ENCODE results near the gene SALL4. TPM values are rescaled to one million over a fixed set of nuclear protein-coding genes. Genes with fewer than 3 reads are reported as not detected.

Gene SALL4
- total RNA-seq, 1 donor from 2014 or later = 0.25 TPM

GRCh38 chr20:51796340-51796739 lies 6.0 kb downstream of the SALL4 start:
- Histone ChIP-seq H3K27me3 (ENCODE audit: low read depth) (peaks cover 100% of the 10 kb centered on the region), H3K4me3 (no peak overlapping the region), H3K9me3 (replicated peaks) (no peaks in the 10 kb centered on the region), H3K27ac (replicated peaks) (no peak overlapping the region), H3K4me1 (peaks cover 18% of the 10 kb centered on the region), H3K36me3 (no peaks in the 10 kb centered on the region)
- TF ChIP-seq CTCF (IDR thresholded peaks at IDR 0.05; ENCODE audit: borderline replicate concordance) = no peak
- DNase-seq = no peak
- intact Hi-C loops (cut with micrococcal nuclease) = no loop called here

GRCh38 chr20:51792960-51793359 lies 9.4 kb downstream of the SALL4 start:
- Histone ChIP-seq H3K4me1 (no peaks in the 10 kb centered on the region), H3K27ac (replicated peaks) (no peak overlapping the region), H3K4me3 (no peak overlapping the region), H3K36me3 (no peaks in the 10 kb centered on the region), H3K27me3 (ENCODE audit: low read depth) (peaks cover 91% of the 10 kb centered on the region), H3K9me3 (replicated peaks) (no peaks in the 10 kb centered on the region)
- intact Hi-C loops (cut with micrococcal nuclease) = no loop called here
- no peak for TF ChIP-seq CTCF (IDR thresholded peaks at IDR 0.05; ENCODE audit: borderline replicate concordance)
- DNase-seq = no peak

- H3K36me3 ChIP-seq = no peaks in the 10 kb centered on the region
- intact Hi-C loops (cut with micrococcal nuclease) = no loop called here
- no peak overlapping the region for H3K4me3 ChIP-seq
- H3K27me3 ChIP-seq (ENCODE audit: low read depth) = peaks cover 86% of the 10 kb centered on the region
- no peaks in the 10 kb centered on the region for H3K9me3 ChIP-seq (replicated peaks)
- no peak for DNase-seq
- no peaks in the 10 kb centered on the region for H3K4me1 ChIP-seq
- TF ChIP-seq CTCF (IDR thresholded peaks at IDR 0.05; ENCODE audit: borderline replicate concordance) = no peak
- H3K27ac ChIP-seq (replicated peaks) = no peak overlapping the region
Observed at GRCh38 chr20:51791626-51792025, 10.7 kb downstream of the SALL4 start.

- intact Hi-C loops (cut with micrococcal nuclease) = no loop called here
Observed at GRCh38 chr20:51790256-51790655, 12.1 kb downstream of the SALL4 start.

GRCh38 chr20:51789434-51789833 lies 12.9 kb downstream of the SALL4 start:
- intact Hi-C loops (cut with micrococcal nuclease) = no loop called here

More at GRCh38 chr20:51790256-51790655, 12.1 kb downstream of the SALL4 start:
- TF ChIP-seq CTCF (IDR thresholded peaks at IDR 0.05; ENCODE audit: borderline replicate concordance) = no peak
- no peak overlapping the region for H3K27ac ChIP-seq (replicated peaks)
- peaks cover 76% of the 10 kb centered on the region for H3K27me3 ChIP-seq (ENCODE audit: low read depth)
- DNase-seq = no peak
- no peaks in the 10 kb centered on the region for H3K4me1 ChIP-seq
- no peaks in the 10 kb centered on the region for H3K9me3 ChIP-seq (replicated peaks)
- no peaks in the 10 kb centered on the region for H3K36me3 ChIP-seq
- H3K4me3 ChIP-seq = no peak overlapping the region

More at GRCh38 chr20:51789434-51789833, 12.9 kb downstream of the SALL4 start:
- Histone ChIP-seq H3K4me3 (no peak overlapping the region), H3K36me3 (no peaks in the 10 kb centered on the region), H3K27ac (replicated peaks) (no peak overlapping the region), H3K4me1 (no peaks in the 10 kb centered on the region), H3K27me3 (ENCODE audit: low read depth) (peaks cover 68% of the 10 kb centered on the region), H3K9me3 (replicated peaks) (no peaks in the 10 kb centered on the region)
- DNase-seq = no peak
- TF ChIP-seq CTCF (IDR thresholded peaks at IDR 0.05; ENCODE audit: borderline replicate concordance) = no peak

Measured in left ventricle myocardium inferior (tissue), 1 donor.